Ureter (tissue), 1 donor: ENCODE results near the gene CMTM8. TPM values are rescaled to one million over a fixed set of nuclear protein-coding genes. Genes with fewer than 3 reads are reported as not detected.

ENCODE experiments used
- DNase-seq: peaks from one replicate; pipeline ENCODE4 v3.0.0-alpha.2; 2020; ENCODE audit warnings: low spot score
- total RNA-seq: library from RNA; stranded (reverse); gene quantifications from one replicate; pipeline ENCODE4 v1.2.4, GENCODE V29; 2023
- donor health status: DM: yes; HTN: yes; CAD: no.

CMTM8 gene
- total RNA-seq, 1 donor from 2014 or later: 5.7 TPM

GRCh38 chr3:32335365-32336112 lies 97.1 kb downstream of the CMTM8 start:
- no peak for DNase-seq

GRCh38 chr3:32336113-32336498 lies 97.6 kb downstream of the CMTM8 start:
- DNase-seq: no peak

- DNase-seq: no peak
Measured at GRCh38 chr3:32337505-32337904, 99.0 kb downstream of the CMTM8 start.

GRCh38 chr3:32340039-32340438 lies 101.6 kb downstream of the CMTM8 start:
- no peak for DNase-seq

- no peak for DNase-seq
Measured at GRCh38 chr3:32340611-32341365, 102.3 kb downstream of the CMTM8 start.

- DNase-seq: no peak
Measured at GRCh38 chr3:32347343-32348125, 109.1 kb downstream of the CMTM8 start.

GRCh38 chr3:32349184-32349583 lies 110.7 kb downstream of the CMTM8 start:
- no peak for DNase-seq

GRCh38 chr3:32352563-32352962 lies 114.1 kb downstream of the CMTM8 start:
- DNase-seq: no peak

- DNase-seq: no peak
Measured at GRCh38 chr3:32353351-32353750, 114.9 kb downstream of the CMTM8 start.

GRCh38 chr3:32354362-32354778 lies 115.9 kb downstream of the CMTM8 start:
- no peak for DNase-seq

- DNase-seq: no peak
Measured at GRCh38 chr3:32355751-32356291, 117.3 kb downstream of the CMTM8 start.

GRCh38 chr3:32359766-32360492 lies 121.4 kb downstream of the CMTM8 start:
- DNase-seq: no peak

GRCh38 chr3:32360493-32360827 lies 122.0 kb downstream of the CMTM8 start:
- no peak for DNase-seq

GRCh38 chr3:32366638-32367397 lies 128.3 kb downstream of the CMTM8 start:
- DNase-seq: no peak

GRCh38 chr3:32367442-32367841 lies 129.0 kb downstream of the CMTM8 start:
- no peak for DNase-seq

GRCh38 chr3:32371461-32372212 lies 133.2 kb downstream of the CMTM8 start:
- no peak for DNase-seq

GRCh38 chr3:32372213-32372490 lies 133.7 kb downstream of the CMTM8 start:
- DNase-seq: no peak

GRCh38 chr3:32373276-32373675 lies 134.8 kb downstream of the CMTM8 start:
- DNase-seq: no peak

- no peak for DNase-seq
Measured at GRCh38 chr3:32373844-32374243, 135.4 kb downstream of the CMTM8 start.
